CD4-positive, alpha-beta memory T cell (primary cell): ENCODE data around the gene APC2. TPM values are rescaled to one million over a fixed set of nuclear protein-coding genes. Genes with fewer than 3 reads are reported as not detected.

Source experiments
- CTCF ChIA-PET: fragments of 350-600 bp; sonication (Branson Sonifier 250); formaldehyde crosslinking; loops from one replicate; lab custom pipeline; 2021; ENCODE audit warnings: inconsistent platforms; ENCODE audit not compliant: partially characterized antibody; lab: Charles Lee
- POLR2A ChIA-PET: fragments of 350-600 bp; sonication (Branson Sonifier 250); formaldehyde crosslinking; loops from one replicate; lab custom pipeline; 2021; ENCODE audit not compliant: partially characterized antibody; lab: Charles Lee
- DNase-seq, 5 donors: peaks; one replicate each; pipeline versions ENCODE4 v3.0.0 to v3.0.0-alpha.2; 2020 to 2022; ENCODE audit warnings: mixed read lengths in 1 of 5
- H3K27ac ChIP-seq: one replicate; pipeline ENCODE4 v1.7.0; 2013; ENCODE audit warnings: low read depth, low read length
- H3K27me3 ChIP-seq: 2 replicates; pipeline ENCODE4 v1.7.0; 2013; ENCODE audit warnings: mild to moderate bottlenecking, low read length, moderate library complexity; ENCODE audit not compliant: insufficient read depth
- H3K36me3 ChIP-seq: 2 replicates; pipeline ENCODE4 v1.7.0; 2013; ENCODE audit warnings: mild to moderate bottlenecking, low read length, moderate library complexity; ENCODE audit not compliant: insufficient read depth
- H3K4me1 ChIP-seq: 2 replicates; pipeline ENCODE4 v1.7.0; 2013; ENCODE audit warnings: mild to moderate bottlenecking, low read length, moderate library complexity; ENCODE audit not compliant: insufficient read depth
- H3K4me3 ChIP-seq, 2 donors: one replicate each; pipeline ENCODE4 v1.7.0; 2013; ENCODE audit warnings: low read length in 2 of 2, mild to moderate bottlenecking in 1 of 2
- H3K9me3 ChIP-seq, 2 donors: one replicate each; pipeline ENCODE4 v1.7.0; 2013; ENCODE audit warnings: low read length in 2 of 2, control low read depth in 1 of 2; ENCODE audit not compliant: control insufficient read depth in 1 of 2
- H3K27ac Mint-ChIP-seq, 7 donors: one replicate each; pipeline ENCODE4 v1.8.0; 2020 to 2021; ENCODE audit warnings: mixed read lengths in 7 of 7, mild to moderate bottlenecking in 6 of 7, inconsistent platforms in 3 of 7, moderate library complexity in 3 of 7
- H3K27me3 Mint-ChIP-seq, 2 donors: one replicate each; pipeline ENCODE4 v1.8.0; 2020 to 2021; ENCODE audit warnings: mixed read lengths in 2 of 2
- H3K36me3 Mint-ChIP-seq, 2 donors: one replicate each; pipeline ENCODE4 v1.8.0; 2020 to 2021; ENCODE audit warnings: mixed read lengths in 2 of 2, inconsistent platforms in 1 of 2, mild to moderate bottlenecking in 1 of 2
- H3K4me1 Mint-ChIP-seq, 4 donors: one replicate each; pipeline ENCODE4 v1.8.0; 2020 to 2021; ENCODE audit warnings: mixed read lengths in 4 of 4, mild to moderate bottlenecking in 1 of 4
- H3K4me3 Mint-ChIP-seq, 8 donors: one replicate each; pipeline ENCODE4 v1.8.0; 2020 to 2021; ENCODE audit warnings: mixed read lengths in 8 of 8, mild to moderate bottlenecking in 7 of 8, moderate library complexity in 6 of 8, inconsistent platforms in 3 of 8
- H3K9me3 Mint-ChIP-seq, 8 donors: one replicate each; pipeline ENCODE4 v1.8.0; 2020 to 2021; ENCODE audit warnings: mixed read lengths in 8 of 8, mild to moderate bottlenecking in 5 of 8, inconsistent platforms in 3 of 8, moderate library complexity in 1 of 8
- intact Hi-C: fragments of 100-400 bp; cut with micrococcal nuclease; formaldehyde crosslinking; loops from one replicate; pipeline ENCODE4 v1.15.1; 2023
- polyA plus RNA-seq, 2 donors: library from polyadenylated mRNA; unstranded; fragments of 300-500 nt; fragmentation: Illumina TruSeq; gene quantifications; one replicate each; pipeline ENCODE4 v1.2.3, GENCODE V29; 2021
- total RNA-seq, 2 experiments: library from RNA; stranded (reverse); gene quantifications; one replicate each; pipeline ENCODE4 v1.2.3, GENCODE V29; 2021

Gene APC2
- total and polyA plus RNA-seq, 4 experiments from 2014 or later, result not detected

DNA sequence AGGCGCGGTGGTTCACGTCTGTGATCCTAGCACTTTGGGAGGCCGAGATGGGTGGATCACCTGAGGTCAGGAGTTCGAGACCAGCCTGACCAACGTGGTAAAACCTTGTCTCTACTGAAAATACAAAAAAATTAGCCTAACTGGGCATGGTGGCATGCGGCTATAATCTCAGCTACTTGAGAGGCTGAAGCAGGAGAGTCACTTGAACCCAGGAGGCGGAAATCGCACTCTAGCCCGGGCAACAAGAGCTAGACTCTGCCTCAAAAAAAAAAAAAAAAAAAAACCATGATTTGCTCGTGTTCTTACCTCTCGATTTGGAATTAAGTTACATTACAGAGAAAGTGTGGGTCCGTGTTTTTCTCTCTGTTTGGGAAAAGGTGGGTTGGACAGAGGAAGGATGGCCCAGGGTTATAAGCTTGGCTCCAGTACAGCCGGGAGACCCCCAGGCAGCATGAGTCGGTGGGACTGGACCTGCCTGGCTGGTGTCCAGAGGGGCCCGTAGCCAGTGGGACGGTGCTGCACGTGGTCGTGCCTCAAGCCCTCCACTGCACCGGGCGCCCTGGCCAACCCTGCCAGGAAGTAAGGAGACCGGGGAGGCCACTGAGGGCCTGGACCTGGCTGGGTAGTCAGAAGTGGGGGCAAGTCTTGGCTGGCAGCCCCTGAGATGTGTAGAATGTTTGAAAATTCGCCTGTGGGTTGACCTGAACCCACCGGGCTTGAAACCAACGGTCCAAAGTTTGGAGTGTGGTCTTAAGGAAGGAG, 8.1 kb upstream of the APC2 start:
- H3K9me3 Mint-ChIP-seq, result peaks cover 0 to 6% (median 0%) of the 10 kb centered on the region in 8 donors
- intact Hi-C loops, result no loop called here
- H3K27me3 Mint-ChIP-seq, result no peaks in the 10 kb centered on the region
- peaks cover 1 to 53% (median 23%) of the 10 kb centered on the region in 4 donors for H3K4me1 Mint-ChIP-seq
- H3K4me3 Mint-ChIP-seq, result peak overlapping the region in 3 of 8 donors; percentile 25 to 55 (median 35)
- Histone ChIP-seq H3K27ac (no peak overlapping the region), H3K4me3 (no peak overlapping the region), H3K4me1 (peaks cover 51% of the 10 kb centered on the region), H3K27me3 (peaks cover under 1% of the 10 kb centered on the region), H3K36me3 (peaks cover 31% of the 10 kb centered on the region), H3K9me3 (no peaks in the 10 kb centered on the region)
- H3K36me3 Mint-ChIP-seq, result peaks cover 28 to 43% of the 10 kb centered on the region in 2 donors
- CTCF ChIA-PET, result interaction anchor here (0.7 kb wide), 1 partner anchor 46 kb away, joined by 3 read pairs; no protein-coding TSS in a partner anchor
- peak overlapping the region in 3 of 7 donors; percentile 37 to 99 (median 86) for H3K27ac Mint-ChIP-seq
- POLR2A ChIA-PET, result interaction anchor here (1.2 to 1.3 kb wide), 2 partner anchors 27 to 173 kb away, joined by 4 to 5 read pairs; partner anchors contain the start of gene CIRBP
- no peak for DNase-seq

DNA sequence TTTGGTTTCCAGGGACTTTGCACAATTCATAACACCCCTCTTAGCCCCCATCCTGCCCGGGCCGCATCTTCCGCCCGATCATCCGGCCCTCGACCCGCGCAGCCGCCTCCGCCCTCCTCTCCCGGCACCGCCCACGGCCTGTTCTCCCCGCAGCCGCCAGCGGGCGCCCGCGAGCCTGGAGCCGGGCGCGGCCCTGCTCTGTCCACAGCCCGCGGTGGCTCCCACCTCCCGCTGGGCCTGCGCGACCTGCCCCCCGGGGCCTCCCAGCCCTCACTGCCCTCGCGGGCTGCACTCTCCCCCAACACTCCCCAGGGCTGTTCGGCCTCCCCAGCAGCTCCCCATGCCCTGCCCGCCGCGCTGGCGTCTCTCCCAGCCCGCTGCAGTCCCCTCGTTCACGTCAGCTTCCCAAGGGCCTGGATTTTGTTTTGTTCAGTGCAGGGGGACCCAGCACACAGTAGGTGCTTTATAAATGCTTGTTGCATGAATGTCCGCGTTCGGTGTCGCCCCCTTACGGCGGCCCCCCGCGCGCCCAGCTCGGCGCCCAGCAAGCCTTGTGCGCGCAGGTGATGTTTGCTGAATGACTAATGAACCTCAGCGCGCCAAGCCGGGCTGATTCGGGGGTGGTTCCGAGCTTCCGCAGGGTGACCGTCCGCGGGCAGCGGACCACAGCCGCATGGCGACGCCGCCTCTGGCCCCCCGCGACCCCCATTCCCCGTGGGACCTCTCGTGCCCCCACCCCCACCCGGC, 4.6 kb upstream of the APC2 start:
- Mint-ChIP-seq H3K27ac (peak overlapping the region in 4 of 7 donors; percentile 25 to 99 (median 54)), H3K36me3 (peaks cover 20 to 24% of the 10 kb centered on the region in 2 donors), H3K27me3 (peaks cover 17 to 20% of the 10 kb centered on the region in 2 donors), H3K4me1 (peaks cover 4 to 47% (median 16%) of the 10 kb centered on the region in 4 donors), H3K9me3 (peaks cover 0 to 4% (median 0%) of the 10 kb centered on the region in 8 donors), H3K4me3 (peak overlapping the region; percentile 53 to 82 (median 70))
- Histone ChIP-seq H3K9me3 (no peaks in the 10 kb centered on the region), H3K27me3 (peaks cover 27% of the 10 kb centered on the region), H3K4me1 (peaks cover 40% of the 10 kb centered on the region), H3K27ac (peak overlapping the region; percentile 22), H3K36me3 (peaks cover 20% of the 10 kb centered on the region), H3K4me3 (peak overlapping the region in 1 of 2 donors; percentile 57)
- DNase-seq, result peak; percentile 68 to 82 (median 74)
- CTCF ChIA-PET, result interaction anchor here (1.0 to 1.9 kb wide), 8 partner anchors 9 to 63 kb away, joined by 3 to 9 read pairs (median 4); no protein-coding TSS in a partner anchor
- POLR2A ChIA-PET, result interaction anchor here (0.9 to 3.8 kb wide), 8 partner anchors 10 to 176 kb away, joined by 3 to 20 read pairs (median 5); partner anchors contain the start of genes CIRBP and REEP6
- intact Hi-C loops, result loop anchor here (1.0 to 2.0 kb wide), 3 partner anchors 25 to 68 kb away; partner anchors contain the start of genes ADAMTSL5 and PCSK4

DNA sequence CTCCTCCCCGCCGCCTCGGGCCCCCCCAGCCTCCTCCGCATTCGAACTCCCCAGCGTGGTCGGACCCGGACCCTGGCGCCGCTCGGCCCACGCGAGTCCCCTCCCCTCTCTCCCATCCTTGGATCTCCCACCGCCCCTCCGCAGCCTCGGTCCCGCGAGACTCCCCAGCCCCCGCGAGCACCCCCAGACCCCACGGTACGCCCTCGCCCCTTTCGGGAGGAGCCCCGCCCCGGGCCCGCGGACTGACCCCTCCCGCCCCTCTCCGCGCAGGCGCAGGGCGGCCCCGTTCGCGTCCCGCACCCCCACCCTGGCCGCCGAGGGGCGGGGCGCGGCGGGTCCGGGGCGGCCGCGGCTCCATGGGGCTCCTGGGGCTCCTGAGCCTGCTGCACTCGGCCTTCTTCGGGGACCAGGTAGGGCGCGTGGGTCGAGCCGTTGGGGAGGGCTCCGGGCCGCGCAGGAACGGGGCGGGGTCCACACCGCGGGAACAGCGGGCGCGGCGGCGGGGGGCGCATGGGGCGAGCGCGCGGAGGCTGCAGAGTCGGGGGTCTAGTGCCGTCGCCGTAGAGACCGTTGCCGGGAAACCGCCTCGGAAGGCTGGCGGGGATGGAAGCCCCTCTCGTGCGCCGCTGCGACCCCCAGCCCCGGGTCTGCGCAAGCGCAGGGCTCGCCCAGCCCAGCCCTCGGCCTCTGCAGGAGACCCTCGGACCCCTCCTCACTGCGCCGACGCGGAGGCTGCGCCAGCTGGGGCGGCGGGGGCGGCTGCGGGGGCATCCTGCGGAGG, 3.8 kb upstream of the APC2 start:
- no peak for DNase-seq
- no peak overlapping the region for H3K4me3 ChIP-seq
- ChIA-PET CTCF (interaction anchor here (1.0 to 1.9 kb wide), 5 partner anchors 9 to 62 kb away, joined by 3 to 9 read pairs (median 4); no protein-coding TSS in a partner anchor), POLR2A (interaction anchor here (0.9 to 3.8 kb wide), 5 partner anchors 9 to 26 kb away, joined by 4 to 20 read pairs (median 5); no protein-coding TSS in a partner anchor)
- Mint-ChIP-seq H3K4me3 (no peak overlapping the region), H3K4me1 (peaks cover 9 to 45% (median 17%) of the 10 kb centered on the region in 4 donors), H3K36me3 (peaks cover 12 to 16% of the 10 kb centered on the region in 2 donors), H3K27me3 (peaks cover 24 to 28% of the 10 kb centered on the region in 2 donors), H3K27ac (no peak overlapping the region), H3K9me3 (peaks cover 0 to 4% (median 0%) of the 10 kb centered on the region in 8 donors)
- no peak overlapping the region for H3K27ac ChIP-seq
- peaks cover 35% of the 10 kb centered on the region for H3K27me3 ChIP-seq
- peaks cover 12% of the 10 kb centered on the region for H3K36me3 ChIP-seq
- peaks cover 36% of the 10 kb centered on the region for H3K4me1 ChIP-seq
- intact Hi-C loops, result loop anchor here (1.0 to 2.0 kb wide), 3 partner anchors 25 to 67 kb away; partner anchors contain the start of genes ADAMTSL5 and PCSK4
- no peaks in the 10 kb centered on the region for H3K9me3 ChIP-seq

DNA sequence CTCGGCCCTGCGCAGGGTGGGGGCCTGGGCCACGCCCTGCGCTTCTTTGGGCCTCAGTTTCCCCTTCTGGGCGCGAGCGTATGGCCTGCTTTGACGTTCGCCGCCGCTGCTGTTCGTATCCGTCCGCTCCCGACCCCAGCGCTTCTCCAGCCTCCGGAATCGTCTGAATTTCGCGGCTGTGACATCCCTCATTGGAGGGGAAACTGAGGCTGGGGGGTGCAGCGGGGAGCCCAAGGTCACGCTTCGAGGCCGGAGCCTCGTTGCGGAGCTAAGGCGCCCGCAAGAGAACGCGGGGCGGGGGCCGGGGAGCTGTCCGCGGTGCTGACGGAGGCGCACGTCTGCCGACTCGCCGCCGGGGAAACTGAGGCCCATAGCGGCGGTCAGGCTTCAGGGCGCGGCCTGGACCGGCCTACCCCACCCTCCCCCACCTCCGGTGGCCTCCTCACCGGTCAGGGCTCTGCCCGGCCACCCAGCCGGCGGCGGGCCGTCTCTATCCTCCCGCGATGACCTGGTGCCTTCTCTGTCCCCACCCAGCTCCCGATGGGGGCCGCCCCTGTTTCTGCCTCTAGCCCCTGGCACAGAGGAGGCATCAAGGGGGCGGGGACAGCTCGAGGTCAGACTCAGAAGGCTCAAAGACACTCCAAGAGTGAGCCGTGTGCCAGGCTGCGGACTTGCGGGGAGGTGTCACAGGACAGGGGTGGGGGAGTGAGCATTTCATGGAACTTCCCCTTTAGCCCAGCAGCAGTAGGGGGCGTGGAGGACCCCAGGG, 3.0 kb upstream of the APC2 start:
- intact Hi-C loops, result no loop called here
- Mint-ChIP-seq H3K27me3 (peaks cover 24 to 30% of the 10 kb centered on the region in 2 donors), H3K4me1 (peaks cover 9 to 44% (median 15%) of the 10 kb centered on the region in 4 donors), H3K9me3 (peaks cover 0 to 3% (median 0%) of the 10 kb centered on the region in 8 donors), H3K27ac (peak overlapping the region in 1 of 7 donors; percentile 68), H3K4me3 (peak overlapping the region in 4 of 8 donors; percentile 23 to 58 (median 40)), H3K36me3 (peaks cover 4 to 10% of the 10 kb centered on the region in 2 donors)
- peak in 1 of 5 donors; percentile 36 for DNase-seq
- Histone ChIP-seq H3K27ac (no peak overlapping the region), H3K36me3 (peaks cover 5% of the 10 kb centered on the region), H3K9me3 (no peaks in the 10 kb centered on the region), H3K4me3 (no peak overlapping the region), H3K4me1 (peaks cover 36% of the 10 kb centered on the region), H3K27me3 (peaks cover 40% of the 10 kb centered on the region)
- CTCF ChIA-PET, result no interaction called here
- POLR2A ChIA-PET, result interaction anchor here (0.6 to 1.7 kb wide), 2 partner anchors 9 to 203 kb away, joined by 3 to 5 read pairs; no protein-coding TSS in a partner anchor

DNA sequence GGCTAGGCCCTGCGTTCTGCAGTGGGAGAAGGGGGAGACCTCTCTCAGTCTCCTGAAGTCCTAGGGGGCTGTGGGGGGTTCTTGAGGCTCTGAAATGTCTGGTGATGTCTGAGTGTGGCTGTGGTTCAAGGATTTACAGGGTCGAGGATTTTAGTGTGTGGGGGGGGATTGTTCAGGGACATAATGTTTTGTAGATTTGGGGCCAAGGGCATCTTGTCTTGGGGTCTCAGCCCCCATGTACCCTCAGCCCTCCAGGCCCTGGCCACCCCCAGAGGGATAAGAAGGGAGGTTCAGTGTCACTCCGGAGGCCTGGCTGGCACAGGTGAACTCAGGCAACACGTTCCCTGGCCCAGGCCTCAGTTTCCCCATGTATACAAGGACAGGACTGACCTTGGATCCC, 2.4 kb upstream of the APC2 start:
- peaks cover 40% of the 10 kb centered on the region for H3K27me3 ChIP-seq
- Mint-ChIP-seq H3K4me1 (peaks cover 8 to 38% (median 15%) of the 10 kb centered on the region in 4 donors), H3K36me3 (peaks cover 0 to 4% of the 10 kb centered on the region in 2 donors), H3K9me3 (peaks cover 0 to 3% (median 0%) of the 10 kb centered on the region in 8 donors), H3K4me3 (peak overlapping the region in 3 of 8 donors; percentile 2 to 25 (median 21)), H3K27ac (peak overlapping the region in 1 of 7 donors; percentile 68), H3K27me3 (peaks cover 24 to 32% of the 10 kb centered on the region in 2 donors)
- ChIA-PET CTCF (no interaction called here), POLR2A (interaction anchor here (1.7 kb wide), 1 partner anchor 8 kb away, joined by 5 read pairs; no protein-coding TSS in a partner anchor)
- no peak for DNase-seq
- intact Hi-C loops, result no loop called here
- H3K4me1 ChIP-seq, result peaks cover 36% of the 10 kb centered on the region
- no peak overlapping the region for H3K27ac ChIP-seq
- no peak overlapping the region for H3K4me3 ChIP-seq
- H3K36me3 ChIP-seq, result no peaks in the 10 kb centered on the region
- no peaks in the 10 kb centered on the region for H3K9me3 ChIP-seq
